Measurements from ENCODE around the gene SDR39U1. TPM values are rescaled to one million over a fixed set of nuclear protein-coding genes. Genes with fewer than 3 reads are reported as not detected.

SDR39U1 gene
- total RNA-seq, 1 donor from 2014 or later: 61.6 TPM

- Histone ChIP-seq H3K9me3 (no peaks in the 10 kb centered on the region), H3K27me3 (no peaks in the 10 kb centered on the region), H3K4me1 (peaks cover 15% of the 10 kb centered on the region), H3K36me3 (no peaks in the 10 kb centered on the region), H3K4me3 (no peak overlapping the region), H3K27ac (no peak overlapping the region)
- no peak for TF ChIP-seq CTCF (IDR thresholded peaks at IDR 0.05)
- intact Hi-C loops (cut with DNase I): no loop called here
- no peak for DNase-seq
- no peak for ATAC-seq
These were observed 48.3 kb downstream of the SDR39U1 start for GRCh38 chr14:24394275-24394674.

- Histone ChIP-seq H3K36me3 (no peaks in the 10 kb centered on the region), H3K9me3 (no peaks in the 10 kb centered on the region), H3K27ac (peak overlapping the region; percentile 20), H3K4me1 (peaks cover 7% of the 10 kb centered on the region), H3K27me3 (no peaks in the 10 kb centered on the region), H3K4me3 (no peak overlapping the region)
- intact Hi-C loops (cut with DNase I): no loop called here
- peak; percentile 54 for ATAC-seq
- no peak for TF ChIP-seq CTCF (IDR thresholded peaks at IDR 0.05)
- DNase-seq: no peak
These were observed 50.1 kb downstream of the SDR39U1 start for GRCh38 chr14:24392325-24393091.

- no peak for TF ChIP-seq CTCF (IDR thresholded peaks at IDR 0.05)
These were observed 51.7 kb downstream of the SDR39U1 start for GRCh38 chr14:24390701-24391468.

More at GRCh38 chr14:24390701-24391468, 51.7 kb downstream of the SDR39U1 start:
- H3K27me3 ChIP-seq: no peaks in the 10 kb centered on the region
- H3K27ac ChIP-seq: no peak overlapping the region
- ATAC-seq (no peak), DNase-seq (no peak)
- intact Hi-C loops (cut with DNase I): no loop called here
- peaks cover 7% of the 10 kb centered on the region for H3K4me1 ChIP-seq
- H3K9me3 ChIP-seq: no peaks in the 10 kb centered on the region
- no peak overlapping the region for H3K4me3 ChIP-seq
- no peaks in the 10 kb centered on the region for H3K36me3 ChIP-seq

Other genes with a start within 250 kb of the SDR39U1 start
- gene TM9SF1, start 247.3 kb downstream of the SDR39U1 start, total RNA-seq: 52.0 TPM
- not detected for gene TSSK4, start 237.1 kb downstream of the SDR39U1 start, total RNA-seq
- gene CHMP4A, start 229.3 kb downstream of the SDR39U1 start, total RNA-seq: 48.0 TPM
- gene MDP1, start 226.7 kb downstream of the SDR39U1 start, total RNA-seq: 17.8 TPM
- gene NEDD8, start 210.4 kb downstream of the SDR39U1 start, total RNA-seq: 142 TPM
- gene GMPR2, start 209.8 kb downstream of the SDR39U1 start, total RNA-seq: 73.2 TPM
- gene TINF2, start 200.2 kb downstream of the SDR39U1 start, total RNA-seq: 92.3 TPM
- gene TGM1, start 179.6 kb downstream of the SDR39U1 start, total RNA-seq: 12.3 TPM
- 50.3 TPM for gene RABGGTA, start 171.2 kb downstream of the SDR39U1 start, total RNA-seq
- 28.0 TPM for gene DHRS1, start 143.0 kb downstream of the SDR39U1 start, total RNA-seq
- 21.4 TPM for gene NOP9, start 142.9 kb downstream of the SDR39U1 start, total RNA-seq
- 18.8 TPM for gene CIDEB, start 134.8 kb downstream of the SDR39U1 start, total RNA-seq
- 6.4 TPM for gene LTB4R2, start 132.6 kb downstream of the SDR39U1 start, total RNA-seq
- gene LTB4R, start 131.3 kb downstream of the SDR39U1 start, total RNA-seq: 9.8 TPM
- gene ADCY4, start 107.7 kb downstream of the SDR39U1 start, total RNA-seq: 54.5 TPM
- gene RIPK3, start 102.8 kb downstream of the SDR39U1 start, total RNA-seq: 23.4 TPM
- gene NFATC4, start 74.6 kb downstream of the SDR39U1 start, total RNA-seq: 42.5 TPM
- gene NYNRIN, start 43.8 kb downstream of the SDR39U1 start, total RNA-seq: 16.6 TPM
- gene CBLN3, start 13.1 kb downstream of the SDR39U1 start, total RNA-seq: 2.9 TPM
- gene KHNYN, start 12.8 kb downstream of the SDR39U1 start, total RNA-seq: 56.2 TPM
- gene CMA1, start 65.5 kb upstream of the SDR39U1 start, total RNA-seq: 1.4 TPM
- 9.7 TPM for gene CTSG, start 133.5 kb upstream of the SDR39U1 start, total RNA-seq
- 4.7 TPM for gene GZMH, start 166.9 kb upstream of the SDR39U1 start, total RNA-seq
- gene GZMB, start 191.4 kb upstream of the SDR39U1 start, total RNA-seq: 8.1 TPM